ENCODE results near the gene ZNF133.

ZNF133 gene

DNA sequence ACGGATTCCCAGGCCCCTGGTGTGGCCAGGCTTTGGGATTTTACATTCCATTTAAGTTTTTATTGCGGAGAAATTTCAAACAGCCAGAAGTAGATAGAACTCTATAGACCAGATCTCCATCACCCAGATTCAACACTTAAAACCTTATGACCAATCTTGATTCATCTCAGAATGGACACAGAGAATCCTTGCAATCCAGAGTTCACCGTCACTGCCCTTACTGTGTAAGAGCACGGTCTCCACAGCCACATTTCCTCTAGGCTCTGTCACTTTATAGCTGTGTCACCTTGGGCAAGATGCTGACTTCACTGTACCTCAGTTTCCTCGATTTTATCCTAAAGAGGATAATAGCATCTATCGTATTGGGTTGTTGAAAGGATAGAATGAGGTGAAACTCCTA is 979 bp downstream of the ZNF133 start:
- no peaks in the 10 kb centered on the region for H3K27me3 ChIP-seq (ENCODE audit: low read depth, low read length)
- peak overlapping the region; percentile 83 for H3K9ac ChIP-seq (ENCODE audit: low read length)
- H2AFZ ChIP-seq (ENCODE audit: low read depth, low read length) = no peak overlapping the region
- H4K20me1 ChIP-seq (ENCODE audit: insufficient read depth, low read length) = no peaks in the 10 kb centered on the region; the same call in 1 of the 2 replicates
- peaks cover 13% of the 10 kb centered on the region for H3K4me1 ChIP-seq (ENCODE audit: low read length)
- no peak overlapping the region for H3K27ac ChIP-seq (ENCODE audit: low read length)
- TF ChIP-seq EZH2phosphoT487 (IDR thresholded peaks at IDR 0.05; ENCODE audit: low read depth) = no peak
- TF ChIP-seq, protein P1, sequence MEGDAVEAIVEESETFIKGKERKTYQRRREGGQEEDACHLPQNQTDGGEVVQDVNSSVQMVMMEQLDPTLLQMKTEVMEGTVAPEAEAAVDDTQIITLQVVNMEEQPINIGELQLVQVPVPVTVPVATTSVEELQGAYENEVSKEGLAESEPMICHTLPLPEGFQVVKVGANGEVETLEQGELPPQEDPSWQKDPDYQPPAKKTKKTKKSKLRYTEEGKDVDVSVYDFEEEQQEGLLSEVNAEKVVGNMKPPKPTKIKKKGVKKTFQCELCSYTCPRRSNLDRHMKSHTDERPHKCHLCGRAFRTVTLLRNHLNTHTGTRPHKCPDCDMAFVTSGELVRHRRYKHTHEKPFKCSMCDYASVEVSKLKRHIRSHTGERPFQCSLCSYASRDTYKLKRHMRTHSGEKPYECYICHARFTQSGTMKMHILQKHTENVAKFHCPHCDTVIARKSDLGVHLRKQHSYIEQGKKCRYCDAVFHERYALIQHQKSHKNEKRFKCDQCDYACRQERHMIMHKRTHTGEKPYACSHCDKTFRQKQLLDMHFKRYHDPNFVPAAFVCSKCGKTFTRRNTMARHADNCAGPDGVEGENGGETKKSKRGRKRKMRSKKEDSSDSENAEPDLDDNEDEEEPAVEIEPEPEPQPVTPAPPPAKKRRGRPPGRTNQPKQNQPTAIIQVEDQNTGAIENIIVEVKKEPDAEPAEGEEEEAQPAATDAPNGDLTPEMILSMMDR (IDR thresholded peaks at IDR 0.05; ENCODE audit: low read depth, low read length) = no peak
- H3K79me2 ChIP-seq (ENCODE audit: low read length) = peaks cover 21% of the 10 kb centered on the region
- H3K36me3 ChIP-seq (replicated peaks; ENCODE audit: low read depth, low read length) = peaks cover 12% of the 10 kb centered on the region
- peak overlapping the region; percentile 97 for H3K4me2 ChIP-seq (ENCODE audit: low read length)
- peaks cover 16% of the 10 kb centered on the region for H3K9me3 ChIP-seq (ENCODE audit: insufficient read depth, low read length)
- H3K4me3 ChIP-seq (ENCODE audit: low read length) = peak overlapping the region; percentile 86

DNA sequence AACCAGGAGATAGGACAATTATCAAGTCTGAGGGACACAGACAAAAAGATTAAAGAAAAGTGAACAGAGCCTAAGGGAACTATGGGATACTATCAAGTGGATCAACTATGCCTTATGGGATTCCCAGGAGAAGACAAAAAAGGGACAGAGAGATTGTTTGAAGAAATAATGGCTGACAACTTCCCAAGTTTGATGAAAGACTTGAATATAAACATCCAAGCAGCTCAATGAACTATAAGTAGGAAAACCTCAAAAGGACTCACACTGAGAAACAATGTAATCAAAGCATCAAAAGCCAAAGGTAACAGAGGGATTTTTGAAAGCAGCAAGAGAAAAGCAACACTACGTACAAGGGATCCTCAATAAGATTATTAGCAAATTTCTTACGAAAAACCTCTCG is 11.0 kb downstream of the ZNF133 start:
- no peak overlapping the region for H3K9ac ChIP-seq (ENCODE audit: low read length)
- H3K79me2 ChIP-seq (ENCODE audit: low read length) = 0 out of 2 replicates have a peak, but pooled peaks cover 4% of the 10 kb centered on the region
- no peaks in the 10 kb centered on the region for H3K27me3 ChIP-seq (ENCODE audit: low read depth, low read length)
- H4K20me1 ChIP-seq (ENCODE audit: insufficient read depth, low read length) = no peaks in the 10 kb centered on the region
- no peak overlapping the region for H3K4me2 ChIP-seq (ENCODE audit: low read length)
- no peak for TF ChIP-seq EZH2phosphoT487 (IDR thresholded peaks at IDR 0.05; ENCODE audit: low read depth)
- TF ChIP-seq, protein P1 (IDR thresholded peaks at IDR 0.05; ENCODE audit: low read depth, low read length) = no peak
- H2AFZ ChIP-seq (ENCODE audit: low read depth, low read length) = no peak overlapping the region
- no peak overlapping the region for H3K27ac ChIP-seq (ENCODE audit: low read length)
- H3K36me3 ChIP-seq (replicated peaks; ENCODE audit: low read depth, low read length) = peaks cover 26% of the 10 kb centered on the region
- H3K4me3 ChIP-seq (ENCODE audit: low read length) = no peak overlapping the region
- no peaks in the 10 kb centered on the region for H3K4me1 ChIP-seq (ENCODE audit: low read length)
- H3K9me3 ChIP-seq (ENCODE audit: insufficient read depth, low read length) = no peaks in the 10 kb centered on the region

DNA sequence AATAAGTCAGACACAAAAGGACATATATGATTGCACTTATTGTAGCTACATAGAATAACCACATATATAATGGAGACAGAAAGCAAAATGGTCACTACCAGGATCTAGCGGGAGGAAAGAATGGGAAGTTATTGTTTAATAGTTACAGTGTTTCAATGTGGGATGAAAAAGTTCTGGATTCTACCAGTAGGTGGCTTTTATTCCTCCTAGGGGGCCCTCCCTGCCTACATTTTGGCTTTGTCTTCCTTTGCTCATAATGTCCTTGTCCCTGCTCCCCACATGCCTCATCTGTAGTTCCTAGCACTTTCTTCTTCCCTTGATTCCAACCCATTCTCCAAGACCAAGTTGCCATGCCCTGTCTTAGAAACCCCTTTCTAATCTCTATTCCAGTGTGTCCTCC is 16.3 kb downstream of the ZNF133 start:
- Histone ChIP-seq H3K79me2 (ENCODE audit: low read length) (no peaks in the 10 kb centered on the region), H3K27me3 (ENCODE audit: low read depth, low read length) (no peaks in the 10 kb centered on the region), H3K4me2 (ENCODE audit: low read length) (no peak overlapping the region), H3K9ac (ENCODE audit: low read length) (no peak overlapping the region), H2AFZ (ENCODE audit: low read depth, low read length) (no peak overlapping the region), H3K36me3 (replicated peaks; ENCODE audit: low read depth, low read length) (peaks cover 8% of the 10 kb centered on the region), H3K27ac (ENCODE audit: low read length) (no peak overlapping the region), H3K4me3 (ENCODE audit: low read length) (no peak overlapping the region), H3K4me1 (ENCODE audit: low read length) (no peaks in the 10 kb centered on the region), H3K9me3 (ENCODE audit: insufficient read depth, low read length) (no peaks in the 10 kb centered on the region), H4K20me1 (ENCODE audit: insufficient read depth, low read length) (0 out of 2 replicates have a peak, but pooled peaks cover 3% of the 10 kb centered on the region)
- no peak for TF ChIP-seq EZH2phosphoT487 (IDR thresholded peaks at IDR 0.05; ENCODE audit: low read depth)
- TF ChIP-seq, protein P1 (IDR thresholded peaks at IDR 0.05; ENCODE audit: low read depth, low read length) = peak; percentile 34

DNA sequence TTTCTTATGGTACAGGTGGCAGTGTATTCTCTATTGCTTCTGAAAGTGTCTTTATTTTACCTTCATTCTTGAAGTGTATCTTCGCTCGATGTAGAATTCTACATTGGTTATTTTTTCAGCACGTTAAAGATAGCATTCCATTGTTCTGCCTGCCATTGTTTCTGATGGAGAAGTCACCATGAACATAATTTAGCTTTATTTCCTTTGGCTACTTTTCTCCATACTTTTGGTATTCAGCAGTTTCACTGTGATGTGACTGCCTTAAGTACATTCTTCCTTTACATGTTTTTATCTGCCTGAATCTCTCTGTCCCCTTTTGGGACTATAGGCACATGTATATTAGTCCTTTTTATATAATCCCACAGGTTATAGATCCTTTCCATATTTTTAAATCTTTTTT is 19.0 kb downstream of the ZNF133 start:
- no peak overlapping the region for H3K9ac ChIP-seq (ENCODE audit: low read length)
- H2AFZ ChIP-seq (ENCODE audit: low read depth, low read length) = no peak overlapping the region
- H3K36me3 ChIP-seq (replicated peaks; ENCODE audit: low read depth, low read length) = peaks cover 9% of the 10 kb centered on the region
- no peaks in the 10 kb centered on the region for H3K79me2 ChIP-seq (ENCODE audit: low read length)
- H3K27me3 ChIP-seq (ENCODE audit: low read depth, low read length) = no peaks in the 10 kb centered on the region
- H3K9me3 ChIP-seq (ENCODE audit: insufficient read depth, low read length) = no peaks in the 10 kb centered on the region
- H3K4me3 ChIP-seq (ENCODE audit: low read length) = no peak overlapping the region
- H3K27ac ChIP-seq (ENCODE audit: low read length) = no peak overlapping the region
- H3K4me2 ChIP-seq (ENCODE audit: low read length) = no peak overlapping the region
- no peaks in the 10 kb centered on the region for H3K4me1 ChIP-seq (ENCODE audit: low read length)
- TF ChIP-seq, protein P1 (IDR thresholded peaks at IDR 0.05; ENCODE audit: low read depth, low read length) = no peak
- TF ChIP-seq EZH2phosphoT487 (IDR thresholded peaks at IDR 0.05; ENCODE audit: low read depth) = no peak
- H4K20me1 ChIP-seq (ENCODE audit: insufficient read depth, low read length) = 0 out of 2 replicates have a peak, but pooled peaks cover 3% of the 10 kb centered on the region
